ENCODE results near the gene LATS1.

DNA sequence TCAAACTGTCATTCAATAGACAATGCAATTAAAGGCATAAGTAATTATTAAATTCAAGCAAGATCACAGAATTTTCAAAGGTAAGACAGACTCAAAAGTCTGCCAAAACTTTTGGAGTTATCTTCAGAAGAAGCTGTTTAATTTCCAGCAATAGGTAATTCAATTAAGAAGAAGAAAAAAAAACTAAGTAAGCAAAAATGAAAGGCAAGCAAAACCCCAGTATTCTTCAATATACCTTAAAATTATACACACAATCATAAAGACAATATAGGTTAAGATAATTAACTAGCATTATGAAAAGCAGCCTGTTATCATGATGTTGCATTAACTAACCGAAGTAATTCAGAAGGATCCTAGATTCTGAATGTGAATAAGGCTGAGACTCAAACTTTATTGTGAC is 3.5 kb downstream of the LATS1 start:
- TF ChIP-seq, protein P1, sequence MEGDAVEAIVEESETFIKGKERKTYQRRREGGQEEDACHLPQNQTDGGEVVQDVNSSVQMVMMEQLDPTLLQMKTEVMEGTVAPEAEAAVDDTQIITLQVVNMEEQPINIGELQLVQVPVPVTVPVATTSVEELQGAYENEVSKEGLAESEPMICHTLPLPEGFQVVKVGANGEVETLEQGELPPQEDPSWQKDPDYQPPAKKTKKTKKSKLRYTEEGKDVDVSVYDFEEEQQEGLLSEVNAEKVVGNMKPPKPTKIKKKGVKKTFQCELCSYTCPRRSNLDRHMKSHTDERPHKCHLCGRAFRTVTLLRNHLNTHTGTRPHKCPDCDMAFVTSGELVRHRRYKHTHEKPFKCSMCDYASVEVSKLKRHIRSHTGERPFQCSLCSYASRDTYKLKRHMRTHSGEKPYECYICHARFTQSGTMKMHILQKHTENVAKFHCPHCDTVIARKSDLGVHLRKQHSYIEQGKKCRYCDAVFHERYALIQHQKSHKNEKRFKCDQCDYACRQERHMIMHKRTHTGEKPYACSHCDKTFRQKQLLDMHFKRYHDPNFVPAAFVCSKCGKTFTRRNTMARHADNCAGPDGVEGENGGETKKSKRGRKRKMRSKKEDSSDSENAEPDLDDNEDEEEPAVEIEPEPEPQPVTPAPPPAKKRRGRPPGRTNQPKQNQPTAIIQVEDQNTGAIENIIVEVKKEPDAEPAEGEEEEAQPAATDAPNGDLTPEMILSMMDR (IDR thresholded peaks at IDR 0.05): no peak
- TF ChIP-seq POLR2A (IDR thresholded peaks at IDR 0.05): no peak

Measured in testis (tissue), 2 donors.